Measurements from ENCODE around the gene ANTXR2. TPM values are rescaled to one million over a fixed set of nuclear protein-coding genes. Genes with fewer than 3 reads are reported as not detected.

Gene ANTXR2
- total and polyA plus RNA-seq, 7 donors = 3.3 to 21.9 (median 10.3) TPM

DNA sequence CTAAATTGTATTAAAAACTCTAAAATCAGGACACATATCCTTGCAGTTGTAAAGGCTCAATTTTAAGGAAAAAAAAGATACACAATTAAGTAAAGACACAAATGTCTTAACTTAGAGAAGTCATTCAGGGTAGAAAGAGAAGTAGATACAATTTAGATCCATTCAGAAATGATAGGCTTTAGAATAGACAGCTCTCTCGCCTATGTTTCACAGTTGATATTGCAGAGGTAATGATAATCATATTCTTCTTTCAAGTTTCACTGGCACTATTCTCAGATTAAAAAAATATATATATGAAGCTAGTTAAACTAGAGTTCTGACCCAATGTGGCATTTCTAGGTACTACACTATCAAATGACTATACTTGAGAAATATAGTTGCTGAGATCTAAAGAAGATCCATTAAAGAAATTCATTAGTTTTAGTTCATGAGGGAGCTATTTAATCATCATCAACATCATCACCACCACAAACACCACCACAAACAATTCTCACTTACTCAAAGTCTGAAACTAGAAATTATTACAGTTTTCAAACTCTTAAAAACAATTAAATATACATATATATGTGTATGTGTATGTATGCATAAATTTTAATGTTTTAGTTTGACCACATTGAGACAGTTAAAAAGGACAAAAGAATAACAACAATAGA lies 93.1 kb downstream of the ANTXR2 start:
- Histone ChIP-seq H3K4me1 (no peaks in the 10 kb centered on the region), H3K4me3 (no peak overlapping the region), H3K36me3 (ENCODE audit: insufficient read depth in 1 of 2, low read depth in 1 of 2) (peaks cover 0 to 18% of the 10 kb centered on the region in 2 donors), H3K9me3 (no peaks in the 10 kb centered on the region), H3K27me3 (ENCODE audit: insufficient read depth in 3 of 3, low read length in 2 of 3) (no peaks in the 10 kb centered on the region), H3K27ac (no peak overlapping the region)
- DNase-seq (no peak), ATAC-seq (no peak)
- 98 to 100% (median 100%) methylated on average over 1 of the region's 1 CpG for WGBS, 3 donors
- TF ChIP-seq, protein P1, sequence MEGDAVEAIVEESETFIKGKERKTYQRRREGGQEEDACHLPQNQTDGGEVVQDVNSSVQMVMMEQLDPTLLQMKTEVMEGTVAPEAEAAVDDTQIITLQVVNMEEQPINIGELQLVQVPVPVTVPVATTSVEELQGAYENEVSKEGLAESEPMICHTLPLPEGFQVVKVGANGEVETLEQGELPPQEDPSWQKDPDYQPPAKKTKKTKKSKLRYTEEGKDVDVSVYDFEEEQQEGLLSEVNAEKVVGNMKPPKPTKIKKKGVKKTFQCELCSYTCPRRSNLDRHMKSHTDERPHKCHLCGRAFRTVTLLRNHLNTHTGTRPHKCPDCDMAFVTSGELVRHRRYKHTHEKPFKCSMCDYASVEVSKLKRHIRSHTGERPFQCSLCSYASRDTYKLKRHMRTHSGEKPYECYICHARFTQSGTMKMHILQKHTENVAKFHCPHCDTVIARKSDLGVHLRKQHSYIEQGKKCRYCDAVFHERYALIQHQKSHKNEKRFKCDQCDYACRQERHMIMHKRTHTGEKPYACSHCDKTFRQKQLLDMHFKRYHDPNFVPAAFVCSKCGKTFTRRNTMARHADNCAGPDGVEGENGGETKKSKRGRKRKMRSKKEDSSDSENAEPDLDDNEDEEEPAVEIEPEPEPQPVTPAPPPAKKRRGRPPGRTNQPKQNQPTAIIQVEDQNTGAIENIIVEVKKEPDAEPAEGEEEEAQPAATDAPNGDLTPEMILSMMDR (IDR thresholded peaks at IDR 0.05) = no peak
- intact Hi-C loops (cut with DNase I) = no loop called here

GRCh38 chr4:79977131-79977840 lies 95.7 kb downstream of the ANTXR2 start:
- Histone ChIP-seq H3K4me1 (no peaks in the 10 kb centered on the region), H3K9me3 (no peaks in the 10 kb centered on the region), H3K4me3 (no peak overlapping the region), H3K27me3 (ENCODE audit: insufficient read depth in 3 of 3, low read length in 2 of 3) (no peaks in the 10 kb centered on the region), H3K27ac (no peak overlapping the region), H3K36me3 (ENCODE audit: insufficient read depth in 1 of 2, low read depth in 1 of 2) (peaks cover 0 to 18% of the 10 kb centered on the region in 2 donors)
- ATAC-seq (no peak), DNase-seq (no peak)
- WGBS, 3 donors = 96% methylated on average over 7 of the region's 7 CpGs
- TF ChIP-seq, protein P1 (IDR thresholded peaks at IDR 0.05) = no peak
- intact Hi-C loops (cut with DNase I) = no loop called here

- no peaks in the 10 kb centered on the region for H3K27me3 ChIP-seq (ENCODE audit: insufficient read depth in 3 of 3, low read length in 2 of 3)
- H3K9me3 ChIP-seq = no peaks in the 10 kb centered on the region
- no peaks in the 10 kb centered on the region for H3K4me1 ChIP-seq
- WGBS, 3 donors = 30 to 57% (median 43%) methylated on average over 60 of the region's 60 CpGs
- no peaks in the 10 kb centered on the region for H3K36me3 ChIP-seq (ENCODE audit: insufficient read depth in 1 of 2, low read depth in 1 of 2)
- peak overlapping the region; percentile 57 for H3K4me3 ChIP-seq
- TF ChIP-seq, protein P1 (IDR thresholded peaks at IDR 0.05) = no peak
- no peak for DNase-seq
- intact Hi-C loops (cut with DNase I) = no loop called here
- ATAC-seq = no peak
- H3K27ac ChIP-seq = no peak overlapping the region
Measured at GRCh38 chr4:79964400-79965211, 108.4 kb downstream of the ANTXR2 start.

DNA sequence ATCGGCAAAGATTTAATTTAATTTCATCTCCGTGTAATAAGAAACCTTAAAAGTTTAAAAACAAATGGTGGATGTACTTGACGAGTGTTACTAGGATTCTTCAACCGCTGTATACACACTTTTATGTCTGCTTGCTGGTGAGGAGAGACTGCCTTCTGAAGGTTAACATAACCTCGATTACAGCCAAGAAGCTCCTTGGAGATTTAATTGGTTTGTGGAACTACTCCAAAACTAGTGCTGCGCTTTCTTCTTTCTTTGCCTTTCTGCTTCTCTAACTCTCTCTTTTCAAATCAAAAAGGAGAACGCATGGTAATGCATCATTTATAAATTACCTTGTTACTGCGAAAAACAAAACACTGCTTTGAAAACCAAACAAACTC lies 109.0 kb downstream of the ANTXR2 start:
- Histone ChIP-seq H3K9me3 (no peaks in the 10 kb centered on the region), H3K27ac (no peak overlapping the region), H3K4me3 (peak overlapping the region; percentile 57), H3K4me1 (no peaks in the 10 kb centered on the region), H3K27me3 (ENCODE audit: insufficient read depth in 3 of 3, low read length in 2 of 3) (no peaks in the 10 kb centered on the region), H3K36me3 (ENCODE audit: insufficient read depth in 1 of 2, low read depth in 1 of 2) (no peaks in the 10 kb centered on the region)
- 63 to 78% (median 77%) methylated on average over 8 of the region's 8 CpGs for WGBS, 3 donors
- no peak for DNase-seq
- TF ChIP-seq, protein P1 (IDR thresholded peaks at IDR 0.05) = no peak
- no peak for ATAC-seq
- intact Hi-C loops (cut with DNase I) = no loop called here
